ENCODE measurements around the gene CRABP1.

DNA sequence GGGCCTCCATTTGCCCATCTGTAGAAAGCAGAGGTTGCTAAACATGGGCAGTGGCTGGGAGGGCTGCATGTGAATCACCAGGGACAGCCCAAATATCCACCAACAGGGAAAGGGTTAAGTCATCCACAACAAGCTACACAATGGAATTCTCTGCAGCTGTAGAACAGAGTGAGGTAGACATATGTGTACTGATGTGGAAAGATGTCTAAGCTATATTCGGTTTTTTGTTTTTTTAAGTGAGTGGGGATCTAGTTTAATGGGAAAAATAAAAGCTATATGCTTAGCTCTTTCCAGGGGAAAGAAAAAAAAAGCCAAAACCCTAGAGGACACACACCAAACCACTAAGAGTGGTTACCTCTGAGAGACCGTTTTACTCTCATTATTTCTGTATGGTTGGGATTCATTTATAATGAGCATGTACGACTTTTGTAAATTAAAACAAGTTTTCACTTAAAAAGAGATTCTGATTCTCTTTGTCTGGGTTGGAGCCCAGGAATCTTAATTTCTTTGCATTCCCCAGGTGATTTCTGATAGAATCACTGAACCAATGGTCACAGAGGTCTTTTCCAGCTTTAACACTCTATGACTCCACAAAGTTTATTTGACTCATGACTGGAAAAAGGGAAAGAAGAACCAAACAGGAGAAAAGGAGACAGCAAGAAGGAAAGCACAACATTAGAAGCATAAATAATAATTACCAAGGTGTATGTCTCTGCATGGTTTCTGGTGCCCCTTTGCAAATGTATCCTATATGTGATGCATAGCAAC is 19.1 kb downstream of the CRABP1 start:
- TF ChIP-seq EZH2 (IDR thresholded peaks at IDR 0.05; ENCODE audit: low read depth): no peak
- TF ChIP-seq, protein P1, sequence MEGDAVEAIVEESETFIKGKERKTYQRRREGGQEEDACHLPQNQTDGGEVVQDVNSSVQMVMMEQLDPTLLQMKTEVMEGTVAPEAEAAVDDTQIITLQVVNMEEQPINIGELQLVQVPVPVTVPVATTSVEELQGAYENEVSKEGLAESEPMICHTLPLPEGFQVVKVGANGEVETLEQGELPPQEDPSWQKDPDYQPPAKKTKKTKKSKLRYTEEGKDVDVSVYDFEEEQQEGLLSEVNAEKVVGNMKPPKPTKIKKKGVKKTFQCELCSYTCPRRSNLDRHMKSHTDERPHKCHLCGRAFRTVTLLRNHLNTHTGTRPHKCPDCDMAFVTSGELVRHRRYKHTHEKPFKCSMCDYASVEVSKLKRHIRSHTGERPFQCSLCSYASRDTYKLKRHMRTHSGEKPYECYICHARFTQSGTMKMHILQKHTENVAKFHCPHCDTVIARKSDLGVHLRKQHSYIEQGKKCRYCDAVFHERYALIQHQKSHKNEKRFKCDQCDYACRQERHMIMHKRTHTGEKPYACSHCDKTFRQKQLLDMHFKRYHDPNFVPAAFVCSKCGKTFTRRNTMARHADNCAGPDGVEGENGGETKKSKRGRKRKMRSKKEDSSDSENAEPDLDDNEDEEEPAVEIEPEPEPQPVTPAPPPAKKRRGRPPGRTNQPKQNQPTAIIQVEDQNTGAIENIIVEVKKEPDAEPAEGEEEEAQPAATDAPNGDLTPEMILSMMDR (conservative IDR thresholded peaks at IDR 0.05): no peak

All from PC-9 (cell line).